Keratinocyte (primary cell): ENCODE results near the gene FRMD4B. TPM values are rescaled to one million over a fixed set of nuclear protein-coding genes. Genes with fewer than 3 reads are reported as not detected.

Source experiments
- DNase-seq: peaks from one replicate; pipeline ENCODE4 v3.0.0-alpha.2; 2011; ENCODE audit warnings: low read depth, missing footprints, low spot score
- FAIRE-seq: peaks from 2 replicates; lab custom pipeline; 2011; peaks lifted over from hg19 to GRCh38; lab: Jason Lieb, UNC
- H2AFZ ChIP-seq: 2 replicates; pipeline ENCODE4 v1.6.0; 2012; ENCODE audit warnings: low read length, control low read depth, inconsistent platforms; ENCODE audit not compliant: control insufficient read depth
- H3K27ac ChIP-seq: 2 replicates; pipeline ENCODE4 v1.5.1; 2011; ENCODE audit warnings: low read length; ENCODE audit not compliant: control insufficient read depth, insufficient read depth
- H3K27me3 ChIP-seq: 3 replicates; pipeline ENCODE4 v1.6.0; 2011; ENCODE audit warnings: low read length; ENCODE audit not compliant: control insufficient read depth, insufficient read depth; ENCODE audit errors: extremely low read depth
- H3K36me3 ChIP-seq, 2 experiments: 2 replicates in 1 of 2; 3 replicates in 1 of 2; pipeline ENCODE4 v1.5.1; 2011; ENCODE audit warnings: low read length in 2 of 2, mild to moderate bottlenecking in 1 of 2; ENCODE audit not compliant: control insufficient read depth in 2 of 2, insufficient read depth in 2 of 2; ENCODE audit errors: extremely low read depth in 1 of 2
- H3K4me1 ChIP-seq: 3 replicates; pipeline ENCODE4 v1.5.1; 2011; ENCODE audit warnings: low read length; ENCODE audit not compliant: control insufficient read depth, insufficient read depth; ENCODE audit errors: extremely low read depth
- H3K4me2 ChIP-seq: 3 replicates; pipeline ENCODE4 v1.6.0; 2011; ENCODE audit warnings: low read depth, low read length; ENCODE audit not compliant: control insufficient read depth, insufficient read depth; ENCODE audit errors: extremely low read depth
- H3K4me3 ChIP-seq, 3 experiments: fragments of 200-600 bp in 1 of 3; sonication (generic) in 1 of 3; 2 replicates in 2 of 3; 3 replicates in 1 of 3; pipeline ENCODE4 v1.5.1; 2011 to 2016; ENCODE audit warnings: low read length in 3 of 3, mild to moderate bottlenecking in 3 of 3, control low read depth in 2 of 3, inconsistent platforms in 1 of 3, low read depth in 1 of 3, mixed read lengths in 1 of 3, mixed run types in 1 of 3, moderate library complexity in 1 of 3; ENCODE audit not compliant: control insufficient read depth in 2 of 3, insufficient read depth in 2 of 3; ENCODE audit errors: extremely low read depth in 1 of 3
- H3K79me2 ChIP-seq: 2 replicates; pipeline ENCODE4 v1.6.0; 2012; ENCODE audit warnings: low read length; ENCODE audit not compliant: control insufficient read depth, insufficient read depth
- H3K9ac ChIP-seq: 3 replicates; pipeline ENCODE4 v1.6.0; 2011; ENCODE audit warnings: low read length; ENCODE audit not compliant: control insufficient read depth, insufficient read depth; ENCODE audit errors: extremely low read depth
- H3K9me1 ChIP-seq: 3 replicates; pipeline ENCODE4 v1.6.0; 2011; ENCODE audit warnings: low read length; ENCODE audit not compliant: control insufficient read depth, insufficient read depth; ENCODE audit errors: extremely low read depth
- H3K9me3 ChIP-seq: 2 replicates; pipeline ENCODE4 v1.5.1; 2012; ENCODE audit warnings: low read depth, low read length; ENCODE audit not compliant: control insufficient read depth
- H4K20me1 ChIP-seq: 3 replicates; pipeline ENCODE4 v1.6.0; 2011; ENCODE audit warnings: low read length; ENCODE audit not compliant: control insufficient read depth, insufficient read depth; ENCODE audit errors: extremely low read depth
- CTCF ChIP-seq, 3 experiments: IDR thresholded peaks in 1 of 3; conservative IDR thresholded peaks in 1 of 3; optimal IDR thresholded peaks in 1 of 3; 2 replicates in 2 of 3; 3 replicates in 1 of 3; pipeline versions ENCODE3 to v1.5.1; 2011; ENCODE audit warnings: low read length in 3 of 3, mild to moderate bottlenecking in 3 of 3, moderate library complexity in 2 of 3, control low read depth in 1 of 3, inconsistent platforms in 1 of 3; ENCODE audit not compliant: insufficient read depth in 2 of 3; ENCODE audit errors: extremely low read depth in 1 of 3
- EZH2 ChIP-seq: IDR thresholded peaks from one replicate; pipeline ENCODE4 v1.6.1; 2012; ENCODE audit warnings: inconsistent platforms, mild to moderate bottlenecking, low read length, moderate library complexity
- dilution Hi-C: fragments of 300-500 bp; cut with MboI; formaldehyde crosslinking; loops from one replicate; pipeline ENCODE4 v1.7.0; 2020; ENCODE audit warnings: low sequenced_read_pairs; ENCODE audit not compliant: extremely low pct_ligation_motif_present
- polyA plus RNA-seq, 5 experiments: library from polyadenylated mRNA; depleted of rRNA in 3 of 5; stranded (reverse) in 3 of 5; stranded (forward) in 1 of 5; unstranded in 1 of 5; fragments of >200 nt; gene quantifications; 1 replicate in 1 of 5; 2 replicates in 3 of 5; 3 replicates in 1 of 5; pipeline versions ENCODE4 v1.2.1 to v1.2.3, GENCODE V29; 2011 to 2012; ENCODE audit warnings: missing spikeins in 2 of 5, low read depth in 1 of 5, low replicate concordance in 1 of 5

Gene FRMD4B
- polyA plus RNA-seq, 1 donor (not counting 4 experiments of a cell fraction or from before 2014, with no cell fraction given): 48.3 TPM

- no peak for FAIRE-seq
- Histone ChIP-seq H3K4me2 (no peak overlapping the region), H4K20me1 (no peaks in the 10 kb centered on the region), H3K9me1 (no peaks in the 10 kb centered on the region), H3K27ac (no peak overlapping the region), H3K9ac (no peak overlapping the region), H3K9me3 (no peaks in the 10 kb centered on the region), H2AFZ (no peak overlapping the region), H3K36me3 (peaks cover 0 to 8% of the 10 kb centered on the region in 2 experiments), H3K79me2 (no peaks in the 10 kb centered on the region), H3K4me1 (peaks cover 14% of the 10 kb centered on the region), H3K4me3 (no peak overlapping the region), H3K27me3 (no peaks in the 10 kb centered on the region)
- no peak for TF ChIP-seq CTCF (optimal IDR thresholded peaks at IDR 0.05 in 1 of 3, IDR thresholded peaks at IDR 0.05 in 1 of 3, conservative IDR thresholded peaks at IDR 0.05 in 1 of 3; ENCODE audit: extremely low read depth in 1 of 3, insufficient read depth in 2 of 3, low read length in 3 of 3)
- TF ChIP-seq EZH2: no peak
- dilution Hi-C loops: no loop called here
- DNase-seq: no peak
These were observed 168.9 kb downstream of the FRMD4B start for GRCh38 chr3:69216981-69217380.

DNA sequence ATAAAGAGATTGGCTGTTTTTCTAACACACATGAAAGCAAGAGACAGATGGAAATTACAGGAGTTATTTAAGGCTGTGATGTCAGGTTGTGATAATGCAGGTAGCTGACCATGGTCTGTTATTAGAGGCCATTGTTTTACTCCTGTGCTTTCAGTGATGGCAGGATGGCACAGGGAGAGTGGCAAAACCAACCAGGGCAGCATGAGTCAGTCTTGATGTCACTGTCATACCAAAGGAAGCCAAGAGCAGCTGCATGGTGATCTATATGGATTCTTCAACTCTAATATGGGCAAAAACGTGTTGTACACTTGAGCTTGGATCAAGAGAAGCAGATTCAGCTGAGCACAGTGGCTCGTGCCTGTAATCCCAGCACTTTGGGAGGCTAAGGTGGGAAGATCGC is 171.6 kb downstream of the FRMD4B start:
- Histone ChIP-seq H2AFZ (no peak overlapping the region), H3K4me3 (no peak overlapping the region), H3K27me3 (no peaks in the 10 kb centered on the region), H3K9me1 (no peaks in the 10 kb centered on the region), H3K79me2 (no peaks in the 10 kb centered on the region), H3K27ac (no peak overlapping the region), H3K4me2 (no peak overlapping the region), H3K4me1 (peaks cover 14% of the 10 kb centered on the region), H3K36me3 (peaks cover 3 to 6% of the 10 kb centered on the region in 2 experiments), H4K20me1 (no peaks in the 10 kb centered on the region), H3K9me3 (no peaks in the 10 kb centered on the region), H3K9ac (no peak overlapping the region)
- DNase-seq: no peak
- dilution Hi-C loops: no loop called here
- FAIRE-seq: peak; percentile 53
- TF ChIP-seq EZH2 (no peak), CTCF (optimal IDR thresholded peaks at IDR 0.05 in 1 of 3, IDR thresholded peaks at IDR 0.05 in 1 of 3, conservative IDR thresholded peaks at IDR 0.05 in 1 of 3; ENCODE audit: extremely low read depth in 1 of 3, insufficient read depth in 2 of 3, low read length in 3 of 3) (no peak)
